ENCODE data around the gene GP5.

DNA sequence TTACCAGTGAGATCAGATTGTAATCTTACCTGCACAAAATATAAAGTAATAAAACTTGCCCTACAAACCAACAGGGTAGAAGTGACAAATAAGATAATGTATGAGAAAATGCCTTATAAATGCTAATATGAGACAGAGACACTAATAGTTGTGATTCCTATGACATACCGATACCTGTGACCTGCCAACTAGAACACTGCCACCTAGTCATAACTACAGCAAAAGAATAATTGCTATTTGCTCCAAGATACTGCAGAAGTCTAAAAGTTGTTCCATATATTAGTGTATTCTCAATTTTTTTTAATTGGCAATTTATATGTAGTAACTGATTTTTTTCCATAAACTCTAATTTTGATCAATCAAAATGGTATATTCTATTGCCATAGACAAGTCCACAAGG is 25.3 kb upstream of the GP5 start:
- TF ChIP-seq EP300 (IDR thresholded peaks at IDR 0.05; ENCODE audit: low read depth), result no peak
- TF ChIP-seq, protein P1, sequence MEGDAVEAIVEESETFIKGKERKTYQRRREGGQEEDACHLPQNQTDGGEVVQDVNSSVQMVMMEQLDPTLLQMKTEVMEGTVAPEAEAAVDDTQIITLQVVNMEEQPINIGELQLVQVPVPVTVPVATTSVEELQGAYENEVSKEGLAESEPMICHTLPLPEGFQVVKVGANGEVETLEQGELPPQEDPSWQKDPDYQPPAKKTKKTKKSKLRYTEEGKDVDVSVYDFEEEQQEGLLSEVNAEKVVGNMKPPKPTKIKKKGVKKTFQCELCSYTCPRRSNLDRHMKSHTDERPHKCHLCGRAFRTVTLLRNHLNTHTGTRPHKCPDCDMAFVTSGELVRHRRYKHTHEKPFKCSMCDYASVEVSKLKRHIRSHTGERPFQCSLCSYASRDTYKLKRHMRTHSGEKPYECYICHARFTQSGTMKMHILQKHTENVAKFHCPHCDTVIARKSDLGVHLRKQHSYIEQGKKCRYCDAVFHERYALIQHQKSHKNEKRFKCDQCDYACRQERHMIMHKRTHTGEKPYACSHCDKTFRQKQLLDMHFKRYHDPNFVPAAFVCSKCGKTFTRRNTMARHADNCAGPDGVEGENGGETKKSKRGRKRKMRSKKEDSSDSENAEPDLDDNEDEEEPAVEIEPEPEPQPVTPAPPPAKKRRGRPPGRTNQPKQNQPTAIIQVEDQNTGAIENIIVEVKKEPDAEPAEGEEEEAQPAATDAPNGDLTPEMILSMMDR (IDR thresholded peaks at IDR 0.05), result no peak
